CD4-positive, alpha-beta T cell treated with Interleukin-6 for 4 hours (primary cell): ENCODE data around the gene RNF175.

Experiments
- DNase-seq: peaks from one replicate; pipeline ENCODE4 v3.0.0-alpha.2; 2020; ENCODE audit warnings: mixed read lengths

RNF175 gene

DNA sequence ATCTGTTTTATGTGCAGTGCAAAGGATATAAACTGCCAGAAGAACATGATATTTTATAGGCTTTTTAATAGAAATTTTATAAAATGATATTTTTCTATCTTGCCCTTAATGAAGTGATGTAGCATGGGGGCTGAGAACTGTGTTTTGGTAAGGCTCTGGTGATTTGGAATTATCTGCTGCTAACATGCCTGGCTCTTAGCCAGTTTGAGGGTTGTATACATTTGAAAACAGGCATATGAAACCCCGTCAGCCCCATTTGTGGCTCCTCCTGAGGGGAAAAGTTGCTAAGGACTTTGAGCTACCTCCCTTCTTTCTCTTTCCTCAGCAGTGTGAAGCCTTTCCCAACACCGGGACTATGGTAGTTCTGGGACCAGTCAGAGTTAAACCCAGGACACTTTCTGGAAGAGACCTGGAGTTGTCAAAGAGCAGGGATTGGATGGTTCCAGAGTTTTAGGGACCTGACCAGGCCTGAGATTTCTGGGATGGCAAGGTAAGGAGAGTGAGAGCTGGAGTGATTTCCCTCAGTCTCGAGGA, 24.4 kb upstream of the RNF175 start:
- DNase-seq: no peak

DNA sequence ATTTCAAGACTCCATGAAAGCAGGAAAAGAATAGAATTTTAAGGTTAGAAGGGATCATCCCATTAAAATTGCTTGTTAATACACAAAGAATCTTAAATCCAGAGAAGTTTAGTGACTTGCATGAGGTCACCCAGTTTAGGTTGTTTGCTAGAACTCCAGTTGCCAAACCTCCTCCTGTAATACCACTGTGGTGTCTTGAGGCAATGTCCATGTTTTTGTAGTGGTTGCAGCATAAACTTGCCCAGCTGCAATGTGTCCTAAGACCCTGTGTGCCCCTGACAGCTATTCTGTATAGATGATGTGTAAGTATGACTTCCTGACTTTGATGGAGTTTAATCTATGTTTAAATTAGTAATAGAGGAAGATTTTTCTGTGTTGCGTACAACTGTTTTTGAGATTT, 22.8 kb upstream of the RNF175 start:
- DNase-seq: no peak

DNA sequence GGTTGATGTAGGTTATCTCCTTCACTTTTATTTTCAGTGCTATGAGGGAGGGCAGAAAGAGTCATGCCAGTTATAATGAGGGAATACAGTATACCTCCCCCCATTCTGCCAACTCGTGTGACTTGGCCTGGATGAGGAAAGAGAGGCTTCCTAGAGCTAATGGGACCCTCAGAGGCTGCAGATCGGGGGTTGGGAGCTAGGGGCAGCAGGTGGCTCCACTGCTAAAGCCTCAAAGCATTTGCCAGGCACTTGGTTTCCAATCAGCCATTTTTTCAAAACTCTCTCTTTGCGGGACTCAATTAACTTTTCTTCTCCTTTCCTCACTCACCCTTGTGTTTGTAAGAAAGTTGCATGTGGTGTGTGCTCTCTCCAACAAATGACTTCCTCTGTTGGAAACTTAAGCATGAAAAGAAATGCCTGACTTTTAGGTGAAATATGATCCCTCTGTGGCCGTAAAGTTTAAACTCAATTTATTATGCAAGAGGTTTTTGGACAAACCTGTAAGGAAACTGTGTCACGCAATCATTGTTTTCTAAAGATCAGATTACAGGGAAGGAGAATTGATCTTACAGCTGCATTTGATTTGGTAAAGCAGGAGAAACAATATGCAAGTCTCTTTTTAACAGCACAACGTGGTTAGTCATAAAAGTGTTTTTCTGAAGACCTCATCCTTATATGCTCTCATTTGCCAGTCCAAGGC, 22.0 kb upstream of the RNF175 start:
- DNase-seq: no peak

DNA sequence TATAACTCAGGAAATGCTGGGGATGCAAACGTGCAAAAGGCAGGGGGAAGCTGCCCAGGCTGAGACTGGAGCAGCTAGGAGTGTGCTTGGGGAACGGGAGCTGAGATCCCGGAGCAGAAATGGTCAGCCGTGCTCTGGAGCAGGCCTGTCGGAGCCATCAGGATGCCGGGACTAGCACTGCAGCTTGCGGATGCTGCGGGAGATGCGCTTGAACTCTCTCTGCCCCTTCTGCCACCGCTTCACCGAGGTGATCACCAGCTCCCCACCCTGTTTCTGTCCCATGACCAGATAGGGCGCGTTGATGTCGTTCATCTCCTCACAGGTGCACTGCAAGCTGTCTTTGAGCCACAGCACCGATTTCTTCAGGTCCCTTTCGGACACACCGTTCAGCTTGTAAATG, 21.5 kb upstream of the RNF175 start:
- no peak for DNase-seq

DNA sequence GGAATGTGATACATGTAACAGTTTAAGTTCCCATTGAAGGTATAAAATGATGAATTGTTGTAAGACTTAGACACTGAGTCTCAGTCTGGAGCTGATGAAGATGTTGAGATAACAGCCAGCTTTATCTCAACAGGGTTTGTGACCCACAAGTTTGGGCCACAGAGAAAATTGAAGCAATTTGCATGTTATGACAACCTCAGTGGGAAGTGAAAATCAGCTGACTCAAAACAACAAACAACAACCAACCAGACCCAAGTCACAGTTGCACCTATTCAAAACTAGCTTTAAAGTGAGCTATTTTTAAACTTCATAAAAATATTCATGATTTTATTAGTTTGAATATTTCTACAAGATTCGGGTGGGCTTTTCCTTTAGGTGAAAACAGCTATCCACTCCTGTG, 21.1 kb upstream of the RNF175 start:
- no peak for DNase-seq

DNA sequence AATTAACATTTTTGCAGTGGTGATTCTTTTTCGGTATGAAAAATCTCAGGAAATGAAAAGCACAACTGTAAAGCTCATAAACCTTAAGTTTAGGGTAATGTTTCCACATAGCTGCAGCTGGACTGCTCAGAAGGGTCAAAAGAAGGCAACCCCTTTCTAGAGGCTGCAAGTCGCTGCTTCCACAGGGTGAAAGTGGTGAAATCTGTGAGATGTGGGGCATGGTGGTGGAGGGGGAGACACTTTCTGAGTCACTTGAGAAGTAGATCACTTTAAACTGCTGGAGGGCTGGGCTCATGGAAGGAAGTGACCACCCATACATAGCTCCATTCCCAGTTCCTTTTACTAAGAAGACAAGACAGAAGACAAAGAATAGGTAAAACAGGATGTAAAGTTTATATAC, 20.4 kb upstream of the RNF175 start:
- no peak for DNase-seq

DNA sequence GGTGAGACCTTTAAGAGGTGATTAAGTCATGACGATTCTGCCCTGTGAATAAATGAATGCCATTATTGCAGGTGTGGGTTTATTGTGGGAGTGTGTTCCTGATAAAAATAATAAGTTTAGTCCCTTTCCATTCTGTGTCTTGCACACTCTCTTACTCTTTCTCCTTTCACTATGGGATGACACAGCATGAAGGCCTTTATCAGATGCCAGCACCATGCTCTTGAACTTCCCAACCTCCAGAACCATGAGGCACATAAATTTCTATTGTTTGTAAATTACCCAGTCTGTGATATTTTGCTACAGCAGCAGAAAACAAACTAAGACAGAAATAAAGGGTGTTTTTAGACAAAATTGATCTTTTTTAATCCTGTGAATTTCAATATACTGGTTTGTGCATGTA, 18.6 kb upstream of the RNF175 start:
- DNase-seq: no peak

DNA sequence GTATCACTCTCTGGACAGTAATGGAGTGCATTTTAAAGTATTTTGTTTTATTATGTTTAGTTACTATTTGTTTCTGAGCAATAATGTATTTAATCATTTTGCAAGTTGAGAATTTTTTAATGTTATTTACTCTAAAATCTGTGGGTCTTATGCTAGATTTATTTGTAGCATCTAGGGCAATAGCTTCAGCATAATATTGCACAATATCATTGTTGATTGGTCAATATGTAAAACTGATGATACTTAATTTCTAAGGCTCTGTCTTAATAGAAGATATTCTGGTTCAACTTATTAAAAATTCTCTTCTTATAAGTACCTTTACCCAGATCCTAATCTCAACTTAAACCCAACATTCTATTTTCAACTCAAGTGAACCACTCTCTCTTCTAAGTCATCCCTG, 17.6 kb upstream of the RNF175 start:
- no peak for DNase-seq

DNA sequence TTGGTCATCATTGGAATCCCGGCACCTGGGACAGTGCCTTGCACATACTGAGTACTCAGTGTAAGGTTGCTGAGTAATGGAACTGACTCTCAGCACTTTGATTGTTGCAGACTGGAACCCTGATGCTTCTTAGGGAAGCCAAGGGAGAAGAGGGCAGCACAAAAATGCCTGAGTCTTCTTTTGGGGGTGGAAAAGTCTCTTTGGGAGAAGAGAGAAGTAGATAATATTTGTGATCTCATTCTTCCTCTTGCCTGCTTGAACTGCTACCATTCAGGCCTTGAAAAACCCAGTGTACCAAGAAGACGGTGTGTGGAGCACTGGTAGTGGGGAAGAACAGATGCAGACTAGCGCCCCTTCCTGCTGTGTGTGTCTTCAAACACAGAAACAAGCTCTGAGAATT, 16.8 kb upstream of the RNF175 start:
- DNase-seq: no peak

DNA sequence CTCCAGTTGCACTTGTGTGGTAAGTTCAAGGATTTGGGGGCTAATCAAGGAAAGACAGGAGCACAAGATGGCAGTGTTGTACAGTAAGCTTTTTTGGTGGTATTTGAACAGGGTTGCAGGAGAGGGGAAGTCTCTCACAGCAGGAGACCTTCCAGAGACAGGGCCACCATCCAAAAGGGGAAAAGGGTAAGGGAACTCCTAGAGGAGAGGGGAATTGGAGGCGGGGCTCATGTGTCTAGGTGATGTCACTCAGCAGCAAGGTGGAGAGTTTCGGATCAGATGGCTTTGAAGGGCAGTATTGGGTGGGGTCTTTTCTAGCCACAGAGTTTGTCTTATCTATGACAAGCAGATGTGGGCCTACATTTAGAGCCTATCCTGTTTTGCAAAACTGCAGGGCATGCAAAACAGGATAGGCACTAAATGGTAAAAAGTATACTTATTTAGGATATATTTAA, 13.4 kb upstream of the RNF175 start:
- no peak for DNase-seq

DNA sequence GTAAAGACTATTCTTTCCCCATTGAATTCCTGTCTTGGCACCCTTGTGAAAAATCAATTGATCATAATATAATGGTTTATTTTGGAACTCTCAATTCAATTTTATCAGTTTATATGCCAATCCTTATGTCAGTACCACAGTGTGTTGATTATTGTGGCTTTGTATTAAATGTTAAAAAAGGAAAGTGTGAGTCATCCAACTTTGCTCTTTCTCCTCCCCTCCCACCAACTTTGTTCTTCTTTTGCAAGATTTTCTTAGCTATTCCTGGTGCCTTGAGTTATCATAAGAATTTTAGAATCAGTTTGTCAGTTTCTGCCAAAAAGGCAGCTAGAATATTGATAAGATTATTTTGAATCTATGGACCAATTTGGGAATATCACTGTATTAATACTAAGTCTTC, 11.2 kb upstream of the RNF175 start:
- DNase-seq: no peak

DNA sequence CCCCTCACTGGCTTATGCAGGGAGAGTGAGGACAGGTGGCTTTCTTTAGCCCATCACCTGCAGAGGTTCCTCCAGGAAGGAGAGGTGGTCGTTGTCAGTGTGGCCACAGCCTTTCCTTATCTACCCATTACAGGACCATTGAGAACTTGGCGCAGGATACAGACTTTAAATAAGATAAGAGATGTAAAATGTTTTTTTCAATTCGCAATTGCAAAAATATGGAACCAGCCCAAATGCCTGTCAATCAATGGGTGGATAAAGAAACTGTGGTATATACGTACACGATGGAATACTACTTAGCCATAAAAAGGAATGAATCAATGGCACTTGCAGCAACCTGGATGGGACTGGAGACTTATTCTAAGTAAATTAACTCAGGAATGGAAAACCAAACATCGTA, 6.9 kb upstream of the RNF175 start:
- DNase-seq: no peak

DNA sequence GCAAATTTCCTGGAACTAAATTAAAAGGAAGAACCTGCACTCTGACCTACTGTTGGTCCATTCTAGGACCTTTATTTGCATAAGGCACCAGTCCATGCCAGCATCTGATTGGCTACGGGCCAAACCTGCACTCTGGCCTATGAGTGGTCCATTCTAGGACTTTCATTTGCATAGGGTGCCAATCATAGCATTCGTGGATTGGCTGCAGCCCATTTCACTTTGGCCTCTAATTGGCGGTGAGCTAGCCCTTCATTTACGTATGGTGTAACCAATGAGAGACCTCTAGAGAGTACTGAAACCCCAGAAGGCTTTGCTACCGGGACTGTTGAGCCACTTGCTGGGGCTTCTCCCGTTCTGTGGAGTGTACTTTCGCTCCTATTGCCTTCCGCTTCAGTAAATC, 6.1 kb upstream of the RNF175 start:
- DNase-seq: no peak

DNA sequence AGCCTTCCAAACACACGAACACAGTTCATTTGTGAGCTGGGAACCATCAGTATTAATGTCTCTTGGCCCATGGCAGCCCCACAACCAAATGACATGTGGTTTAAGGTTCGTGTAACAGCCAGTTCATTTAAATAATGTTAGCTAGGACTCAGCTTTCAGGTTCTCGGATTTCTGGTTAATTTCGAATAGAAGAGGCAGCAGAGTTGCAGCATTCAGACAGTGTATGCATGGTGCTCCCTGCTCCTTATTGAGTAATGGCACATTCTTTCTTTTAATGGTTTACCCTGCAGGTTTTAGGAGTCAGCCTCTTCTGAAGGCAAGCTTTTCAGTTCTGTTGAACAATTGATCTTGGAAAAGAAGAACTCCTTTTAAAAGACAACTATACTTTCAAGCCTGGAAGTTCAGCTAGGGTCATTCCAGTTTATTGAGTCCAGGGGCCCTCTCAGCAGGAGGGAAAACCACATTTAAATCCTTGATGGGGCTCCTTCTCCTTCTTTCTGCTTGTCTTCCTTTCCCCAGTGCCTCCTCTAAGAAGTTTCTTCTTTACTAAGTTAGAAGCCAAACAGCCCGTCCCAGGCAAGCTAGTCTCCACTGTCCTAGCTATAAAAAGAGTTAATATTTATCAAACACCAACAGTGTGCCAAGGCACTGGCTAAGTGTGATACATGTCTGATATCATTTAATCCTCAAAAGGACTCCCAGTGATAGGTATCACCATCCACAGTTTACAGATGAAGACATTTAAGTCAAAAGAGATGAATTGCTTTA, 5.0 kb upstream of the RNF175 start:
- no peak for DNase-seq

DNA sequence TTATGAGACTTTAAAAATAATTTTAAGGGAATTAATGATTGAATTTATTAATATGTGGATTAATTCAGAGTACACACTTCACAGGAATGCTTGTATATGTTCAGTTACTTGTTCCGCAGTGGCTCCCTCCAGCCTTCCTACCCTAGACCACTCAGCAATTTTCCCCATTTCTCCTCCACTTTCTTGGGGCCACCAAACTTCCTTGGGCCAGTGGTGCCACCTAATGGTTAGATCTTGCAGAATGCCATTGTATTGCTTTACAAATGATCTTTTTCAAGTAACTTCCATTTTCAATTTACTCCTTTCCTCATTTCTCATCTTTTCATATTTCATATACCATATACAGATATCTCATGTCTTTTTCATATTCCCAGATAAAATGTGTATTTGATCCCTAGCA, 3.6 kb upstream of the RNF175 start:
- DNase-seq: no peak

DNA sequence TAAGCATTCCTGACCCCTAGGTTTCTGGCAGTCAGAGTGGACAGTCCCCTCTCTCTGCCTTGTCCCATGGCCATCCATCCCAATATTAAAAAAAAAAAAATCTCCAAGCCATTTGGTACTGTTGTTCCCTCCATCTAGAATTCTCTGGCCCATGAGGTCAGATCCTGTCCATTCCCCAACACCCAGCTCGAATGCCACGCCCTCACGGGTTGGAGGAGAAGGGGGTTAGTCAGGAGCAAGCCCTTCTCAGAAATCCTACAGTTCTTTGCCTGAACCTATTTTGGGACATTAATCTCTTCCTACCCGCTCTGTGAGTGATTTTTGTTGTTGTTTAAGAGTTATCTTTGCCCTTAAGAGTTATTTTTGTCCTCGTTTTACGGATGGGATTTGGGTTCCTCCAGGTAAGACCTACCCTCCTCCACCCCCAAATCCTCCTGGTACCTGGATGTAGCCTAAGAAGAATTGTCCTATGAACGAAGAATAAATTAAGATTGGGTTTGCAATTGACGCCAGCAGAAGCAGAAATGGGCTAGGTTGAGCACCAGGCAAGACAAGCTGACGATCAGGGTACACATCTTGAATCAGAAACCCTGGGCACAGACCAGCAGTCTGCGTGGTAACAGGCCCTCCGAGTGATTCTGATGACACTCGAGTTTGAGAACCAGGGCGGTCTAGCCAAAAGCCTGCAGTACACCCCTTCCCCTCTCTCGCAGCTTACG, 977 bp downstream of the RNF175 start:
- DNase-seq: no peak

DNA sequence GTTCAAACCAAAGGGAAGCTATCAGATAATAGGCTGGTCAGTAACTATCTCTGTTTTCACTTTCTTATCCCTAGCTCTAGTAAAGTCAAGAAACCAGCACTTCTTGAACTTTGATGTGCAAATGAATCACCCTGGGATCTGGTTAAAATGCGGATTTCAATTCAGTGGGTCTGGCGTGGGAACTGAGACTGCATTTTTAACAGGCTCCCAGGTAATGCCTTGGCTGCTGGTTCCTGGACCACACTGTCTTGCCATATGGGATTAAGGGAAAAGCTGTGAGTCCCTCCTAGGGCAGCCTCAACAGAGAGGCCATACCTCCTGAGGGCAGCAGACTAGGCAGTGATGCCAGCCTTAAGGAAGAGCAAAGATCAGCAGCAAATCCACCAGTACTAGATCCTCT, 1.7 kb downstream of the RNF175 start:
- no peak for DNase-seq

DNA sequence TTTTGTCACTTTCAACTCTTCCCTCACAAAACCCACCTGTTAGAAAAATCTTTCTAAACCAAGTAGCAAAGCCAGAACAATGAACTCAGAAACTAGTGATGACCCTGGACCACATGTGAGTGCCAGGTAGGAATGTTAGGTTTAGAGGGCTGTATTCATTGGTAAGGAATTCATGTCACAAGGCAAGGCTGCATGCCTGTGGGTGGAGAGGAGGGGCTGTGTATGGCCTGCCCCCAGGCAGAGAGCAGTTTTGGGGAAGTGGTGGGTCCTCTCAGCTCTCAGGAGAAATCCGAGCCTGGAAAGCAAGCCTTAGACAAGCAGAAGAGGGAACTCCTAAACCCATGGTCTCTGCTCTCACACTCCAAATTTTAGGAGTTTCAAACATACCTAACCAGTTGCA, 2.4 kb downstream of the RNF175 start:
- DNase-seq: no peak

DNA sequence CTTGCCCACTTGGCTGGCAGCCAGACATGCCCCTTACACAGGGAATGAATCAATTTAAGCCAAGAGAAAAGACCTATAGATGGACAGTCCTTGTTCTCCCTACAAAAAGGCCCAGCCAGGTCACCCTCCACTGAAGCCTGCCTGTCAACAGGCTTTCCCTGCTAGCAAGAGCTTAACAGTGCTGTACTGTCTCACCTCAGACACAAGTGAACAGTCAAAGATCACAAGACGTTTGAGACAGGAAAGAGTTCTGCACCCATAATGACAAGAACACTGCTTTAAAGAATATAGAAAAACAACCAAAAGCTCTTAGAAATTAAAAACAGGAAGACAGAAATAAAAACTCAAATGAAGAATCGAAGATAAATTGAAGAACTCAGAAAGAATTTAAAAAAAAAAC, 4.6 kb downstream of the RNF175 start:
- peak; percentile 22 for DNase-seq

DNA sequence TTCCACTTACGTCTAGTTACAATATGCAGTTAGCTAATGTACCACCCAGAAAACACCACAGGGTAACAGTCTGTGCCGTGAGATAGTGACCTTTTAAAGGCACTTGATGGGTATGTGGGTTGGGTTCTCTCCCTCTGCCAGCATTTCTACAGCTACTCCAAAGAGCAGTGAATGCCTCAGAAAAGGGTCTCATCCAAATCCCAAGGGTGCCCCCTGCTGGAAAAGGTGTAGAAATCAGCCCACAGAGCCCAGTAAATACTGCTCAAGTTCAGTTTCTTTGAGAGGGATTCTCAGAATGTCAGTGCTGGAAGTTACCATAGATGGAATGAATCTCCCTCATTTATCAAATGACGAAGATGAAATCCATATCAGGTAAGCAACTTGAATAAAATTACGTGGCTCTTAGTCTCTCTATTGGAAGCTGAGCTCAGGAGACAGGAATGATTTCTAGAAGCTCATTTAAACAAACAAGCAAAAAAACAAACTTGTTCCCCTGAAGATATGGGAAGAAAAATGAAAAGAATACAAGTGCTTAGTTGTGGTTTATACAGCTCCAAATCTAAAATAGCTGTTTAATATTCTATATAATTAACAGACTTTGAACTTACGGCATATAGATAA, 9.5 kb downstream of the RNF175 start:
- DNase-seq: peak; percentile 75

DNA sequence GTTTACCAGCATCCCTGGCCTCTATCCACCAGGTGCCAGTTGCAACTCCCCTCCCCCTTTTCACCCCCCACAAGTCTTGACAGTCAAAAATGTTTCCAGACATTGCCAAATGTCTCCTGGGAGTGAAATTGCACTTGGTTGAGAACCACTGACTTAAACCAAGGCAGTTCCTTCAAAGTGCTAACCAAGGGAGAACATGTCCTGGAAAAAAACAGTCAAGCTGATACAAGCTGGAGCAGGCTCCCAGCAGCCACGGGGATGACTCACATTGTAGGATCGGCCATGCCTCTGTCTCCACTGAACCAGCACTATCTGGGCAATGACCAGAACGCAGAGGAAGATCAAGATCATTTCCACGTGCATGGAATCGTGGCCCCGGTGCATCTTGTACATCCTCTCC, 11.4 kb downstream of the RNF175 start:
- no peak for DNase-seq

DNA sequence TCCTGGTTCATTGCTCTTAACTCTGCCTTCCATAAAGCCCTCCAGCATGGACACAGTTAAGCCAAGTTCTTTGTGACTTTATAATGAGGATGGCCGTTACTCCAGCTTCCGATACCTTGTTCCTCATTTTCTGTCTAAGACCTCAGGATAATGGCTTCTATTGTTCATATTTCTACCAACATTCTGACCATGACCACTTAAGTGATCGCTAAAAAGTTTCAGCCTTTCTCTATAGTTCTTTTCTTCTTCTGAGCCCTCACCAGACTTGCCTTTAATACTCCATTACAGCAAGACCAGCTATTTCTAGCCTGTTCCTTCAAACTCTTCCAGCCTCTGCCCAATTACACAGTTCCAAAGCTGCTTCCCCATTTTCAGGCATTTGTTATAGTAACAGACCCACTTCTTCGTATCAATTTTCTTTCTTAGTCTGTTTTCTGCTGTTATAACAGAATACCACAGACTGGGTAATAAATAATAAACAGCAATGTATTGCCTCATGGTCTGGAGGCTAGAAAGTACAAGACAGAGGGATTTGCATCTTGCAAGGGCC, 12.3 kb downstream of the RNF175 start:
- no peak for DNase-seq

DNA sequence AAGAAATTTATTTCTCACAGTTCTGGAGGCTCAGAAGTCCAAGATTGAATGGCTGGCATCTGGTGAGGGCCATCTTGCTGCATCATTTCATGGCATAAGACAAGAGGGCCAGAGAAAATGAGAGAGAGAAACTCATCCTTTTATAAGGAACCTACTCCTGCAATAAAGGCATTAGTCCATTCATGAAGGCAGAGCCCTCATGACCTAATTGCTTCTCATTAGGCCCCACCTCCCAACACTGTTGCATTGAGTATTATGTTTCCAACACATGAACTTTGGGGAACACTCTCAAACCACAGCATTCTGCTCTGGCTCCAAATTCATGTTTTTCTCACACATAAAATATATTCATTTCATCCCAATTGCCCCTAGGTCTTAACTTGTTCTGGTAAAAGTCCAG, 14.2 kb downstream of the RNF175 start:
- no peak for DNase-seq
